GM12878 (cell line): ENCODE results near the gene ADIPOR1. TPM values are rescaled to one million over a fixed set of nuclear protein-coding genes. Genes with fewer than 3 reads are reported as not detected.

Experiments
- ATAC-seq: fragments of 200-7000 bp; cut with Tn5 transposase; 3 replicates; pipeline ENCODE4 v1.9.1; 2020; ENCODE audit warnings: mild to moderate bottlenecking, moderate library complexity
- BruUV-seq: library from RNA; stranded (reverse); fragments of 400-500 nt; replicated peaks from 2 replicates; lab custom pipeline; 2021; lab: Mats Ljungman, UMichigan
- CTCF ChIA-PET: fragments of 300-600 bp; sonication (Branson Sonifier 250); formaldehyde crosslinking; extraction: SDS; loops from one replicate; lab custom pipeline; 2021; ENCODE audit warnings: inconsistent platforms; lab: Yijun Ruan, JAX
- POLR2A ChIA-PET: fragments of 350-600 bp; formaldehyde crosslinking; extraction: SDS; loops from one replicate; lab custom pipeline; 2021; ENCODE audit warnings: inconsistent platforms; lab: Charles Lee
- RAD21 ChIA-PET: fragments of 300-600 bp; sonication (Branson Sonifier 250); formaldehyde crosslinking; loops from one replicate; lab custom pipeline; 2023; ENCODE audit warnings: antibody characterized with exemption; ENCODE audit not compliant: unreplicated experiment; lab: Charles Lee
- SMC1A ChIA-PET: fragments of 300-600 bp; sonication (Branson Sonifier 250); formaldehyde crosslinking; loops from one replicate; lab custom pipeline; 2023; ENCODE audit not compliant: unreplicated experiment, uncharacterized antibody; lab: Charles Lee
- DNase-seq: peaks from one replicate; pipeline ENCODE4 v3.0.0-alpha.2; 2011; ENCODE audit warnings: low read depth, low spot score
- FAIRE-seq: peaks from 3 replicates; lab custom pipeline; 2011; peaks lifted over from hg19 to GRCh38; lab: Jason Lieb, UNC
- H2AFZ ChIP-seq: 2 replicates; pipeline ENCODE4 v1.6.0; 2011; ENCODE audit warnings: low read depth, low read length, control low read depth; ENCODE audit not compliant: control insufficient read depth
- H3K27ac ChIP-seq: 2 replicates; pipeline ENCODE4 v1.5.1; 2011; ENCODE audit warnings: control low read depth; ENCODE audit not compliant: control insufficient read depth, insufficient read depth
- H3K27me3 ChIP-seq, 2 experiments: replicated peaks in 1 of 2; 2 replicates each; pipeline versions ENCODE4 v1.6.0 to v1.6.1; 2011; ENCODE audit warnings: low read length in 1 of 2; ENCODE audit not compliant: control insufficient read depth in 2 of 2, insufficient read depth in 2 of 2
- H3K36me3 ChIP-seq, 2 experiments: 2 replicates each; pipeline ENCODE4 v1.5.1; 2011; ENCODE audit warnings: low read length in 1 of 2; ENCODE audit not compliant: control insufficient read depth in 2 of 2, insufficient read depth in 2 of 2
- H3K4me1 ChIP-seq: 2 replicates; pipeline ENCODE4 v1.6.1; 2011; ENCODE audit warnings: mild to moderate bottlenecking, low read length, moderate library complexity, mixed read lengths; ENCODE audit not compliant: control insufficient read depth, insufficient read depth
- H3K4me2 ChIP-seq: 2 replicates; pipeline ENCODE4 v1.6.0; 2011; ENCODE audit warnings: control low read depth; ENCODE audit not compliant: control insufficient read depth, insufficient read depth
- H3K4me3 ChIP-seq: fragments of 200-600 bp; sonication (generic); 2 replicates; pipeline ENCODE4 v1.5.1; 2016
- H3K79me2 ChIP-seq: 2 replicates; pipeline ENCODE4 v1.6.0; 2011; ENCODE audit warnings: low read length; ENCODE audit not compliant: control insufficient read depth, insufficient read depth
- H3K9ac ChIP-seq: 2 replicates; pipeline ENCODE4 v1.8.0; 2011; ENCODE audit warnings: low read length, control low read depth, mixed read lengths; ENCODE audit not compliant: control insufficient read depth, insufficient read depth
- H3K9me3 ChIP-seq: replicated peaks from 3 replicates; pipeline ENCODE4 v1.5.1; 2011; ENCODE audit warnings: mild to moderate bottlenecking, low read length; ENCODE audit not compliant: control insufficient read depth, insufficient read depth
- H4K20me1 ChIP-seq: 2 replicates; pipeline ENCODE4 v1.6.0; 2011; ENCODE audit not compliant: control insufficient read depth, insufficient read depth
- DPF2 ChIP-seq: fragments of 450-650 bp; IDR thresholded peaks from 2 replicates; pipeline ENCODE4 v1.6.1; 2017; ENCODE audit warnings: mild to moderate bottlenecking
- FOS ChIP-seq: IDR thresholded peaks from 3 replicates; pipeline ENCODE4 v1.6.1; 2011; ENCODE audit warnings: borderline replicate concordance; ENCODE audit not compliant: insufficient read length; ENCODE audit errors: extremely low read depth
- MAX ChIP-seq: IDR thresholded peaks from 2 replicates; pipeline ENCODE4 v1.6.1; 2012; ENCODE audit warnings: low read depth, low read length, improper control_type of control experiment
- MXI1 ChIP-seq: fragments of 150-350 bp; IDR thresholded peaks from 2 replicates; pipeline ENCODE4 v1.6.1; 2011; ENCODE audit warnings: low read depth, mild to moderate bottlenecking, inconsistent platforms, low read length, improper control_type of control experiment
- PAX5 ChIP-seq: IDR thresholded peaks from 2 replicates; pipeline ENCODE4 v1.6.1; 2011; ENCODE audit warnings: low read depth, low read length, borderline replicate concordance
- PAX8 ChIP-seq: fragments of 450-650 bp; IDR thresholded peaks from 2 replicates; pipeline ENCODE4 v1.6.1; 2017; ENCODE audit warnings: mild to moderate bottlenecking, moderate library complexity
- POLR2AphosphoS2 ChIP-seq: IDR thresholded peaks from 2 replicates; pipeline ENCODE4 v1.6.1; 2011; ENCODE audit warnings: low read depth, mild to moderate bottlenecking, low read length, improper control_type of control experiment, moderate library complexity
- SPI1 ChIP-seq: IDR thresholded peaks from 2 replicates; pipeline ENCODE4 v1.6.1; 2011; ENCODE audit warnings: low read depth, mild to moderate bottlenecking, low read length, moderate library complexity, borderline replicate concordance; ENCODE audit not compliant: insufficient read depth
- WGBS: methylation state at CpG from one replicate; pipeline ENCODE4 v1.1.6; 2016; ENCODE audit warnings: low lambda C conversion rate; ENCODE audit not compliant: insufficient replicate concordance, insufficient coverage; ENCODE audit errors: missing lambda C conversion rate; 5-methylcytosine and 5-hydroxymethylcytosine counted together
- in situ Hi-C: fragments of 300-500 bp; cut with MboI; formaldehyde crosslinking; loops from 9 replicates; pipeline ENCODE4 v1.14.3; 2018; ENCODE audit warnings: mixed read lengths
- intact Hi-C: fragments of 100-400 bp; cut with micrococcal nuclease; formaldehyde crosslinking; loops from one replicate; pipeline ENCODE4 v1.14.2; 2022; ENCODE audit not compliant: unreplicated experiment
- polyA plus RNA-seq, 11 experiments: library from polyadenylated mRNA; depleted of rRNA in 4 of 11; unstranded in 6 of 11; stranded (reverse) in 5 of 11; fragments of >200 nt; fragmentation: Nextera tagmentation in 4 of 11; fragmentation: Illumina TruSeq in 1 of 11; extraction: Ambion mirVana in 4 of 11; extraction: Trizol in 1 of 11; gene quantifications; 1 replicate in 1 of 11; 2 replicates in 10 of 11; pipeline versions ENCODE4 v1.2.1 to v1.2.3, GENCODE V29; 2011 to 2016; ENCODE audit warnings: inconsistent platforms in 2 of 11, missing spikeins in 2 of 11, low read depth in 1 of 11
- total RNA-seq, 4 experiments: library from RNA; depleted of rRNA in 3 of 4; stranded (reverse); fragments of >200 nt in 3 of 4; fragmentation: Illumina TruSeq in 1 of 4; extraction: Trizol in 1 of 4; gene quantifications; 2 replicates each; pipeline versions ENCODE4 v1.2.1 to v1.2.3, GENCODE V29; 2013 to 2021

ADIPOR1 gene
- total and polyA plus RNA-seq, 10 of the 15 experiments (the other 5 are each of a cell fraction or from before 2014, with no cell fraction given): 18.4 to 122 (median 65.6) TPM

- ChIA-PET CTCF (interaction anchor here (0.9 to 2.4 kb wide), 5 partner anchors 15 to 315 kb away, joined by 3 to 9 read pairs (median 5); no protein-coding TSS in a partner anchor), POLR2A (interaction anchor here (0.5 to 1.0 kb wide), 5 partner anchors 15 to 1547 kb away, joined by 3 read pairs; no protein-coding TSS in a partner anchor), RAD21 (interaction anchor here (1.2 kb wide), 1 partner anchor 12 kb away, joined by 4 read pairs; no protein-coding TSS in a partner anchor), SMC1A (interaction anchor here (0.8 to 1.4 kb wide), 4 partner anchors 9 to 47 kb away, joined by 3 to 4 read pairs (median 3); no protein-coding TSS in a partner anchor)
- ATAC-seq (peak; percentile 45), DNase-seq (no peak), FAIRE-seq (no peak)
- Histone ChIP-seq H3K79me2 (peaks cover 52% of the 10 kb centered on the region), H3K27ac (no peak overlapping the region), H3K4me3 (no peak overlapping the region), H3K4me1 (peaks cover 7% of the 10 kb centered on the region; the same call in 1 of the 2 replicates), H2AFZ (no peak overlapping the region), H3K9ac (no peak overlapping the region), H4K20me1 (no peaks in the 10 kb centered on the region), H3K4me2 (peak overlapping the region; percentile 41; the same call in 1 of the 2 replicates), H3K27me3 (no peaks in the 10 kb centered on the region), H3K9me3 (no peaks in the 10 kb centered on the region), H3K36me3 (no peaks in the 10 kb centered on the region; a peak in 3 of 4 replicates)
- intact Hi-C loops (no loop called here), in situ Hi-C loops (no loop called here)
- WGBS: 55% methylated on average over 4 of the region's 4 CpGs
- TF ChIP-seq MAX (no peak), FOS (no peak), SPI1 (peak; percentile 23; the same call in 1 of the 2 replicates), MXI1 (no peak), POLR2AphosphoS2 (no peak), PAX5 (no peak), PAX8 (no peak), DPF2 (no peak)
- no TSS peak for BruUV-seq
Observed at GRCh38 chr1:202952818-202953217, 5.3 kb downstream of the ADIPOR1 start.
